Measurements from ENCODE around the gene ZBTB18. TPM values are rescaled to one million over a fixed set of nuclear protein-coding genes. Genes with fewer than 3 reads are reported as not detected.

The ZBTB18 gene
- total and polyA plus RNA-seq, 2 donors (not counting 1 experiment from before 2014, with no cell fraction given) = 38.4 to 130 TPM

GRCh38 chr1:244065960-244066388 is 14.9 kb downstream of the ZBTB18 start:
- Mint-ChIP-seq H3K4me1 (peaks cover 11% of the 10 kb centered on the region), H3K9me3 (ENCODE audit: insufficient read depth) (no peaks in the 10 kb centered on the region), H3K4me3 (no peak overlapping the region), H3K27me3 (no peaks in the 10 kb centered on the region), H3K27ac (no peak overlapping the region)
- H3K9ac ChIP-seq (ENCODE audit: low read length) = no peak overlapping the region
- no peaks in the 10 kb centered on the region for H3K36me3 ChIP-seq (replicated peaks in 1 of 2; ENCODE audit: control extremely low read depth in 1 of 2, control insufficient read depth in 1 of 2, extremely low read depth in 1 of 2, insufficient read depth in 2 of 2, low read length in 1 of 2)
- H3K79me2 ChIP-seq (ENCODE audit: control insufficient read depth, insufficient read depth, low read length) = no peaks in the 10 kb centered on the region
- CTCF ChIA-PET = interaction anchor here (1.4 to 1.9 kb wide), 2 partner anchors 10 to 15 kb away, joined by 8 to 9 read pairs; partner anchors contain the start of gene ZBTB18
- intact Hi-C loops (cut with micrococcal nuclease) = no loop called here
- H3K9me3 ChIP-seq (ENCODE audit: control extremely low read depth in 1 of 3, control insufficient read depth in 2 of 3, insufficient read depth in 1 of 3, low read length in 2 of 3) = no peaks in the 10 kb centered on the region
- no peak overlapping the region for H3K4me2 ChIP-seq (replicated peaks; ENCODE audit: low read depth, low read length, poor library complexity, severe bottlenecking)
- H2AFZ ChIP-seq (ENCODE audit: insufficient read depth, low read depth, low read length, poor library complexity, severe bottlenecking) = no peak overlapping the region
- no peaks in the 10 kb centered on the region for H3K27me3 ChIP-seq (replicated peaks in 1 of 4; ENCODE audit: control extremely low read depth in 1 of 4, control insufficient read depth in 3 of 4, insufficient read depth in 4 of 4, low read length in 3 of 4)
- ATAC-seq (ENCODE audit: low read depth) (no peak), DNase-seq (no peak)
- no CpG with 5 or more reads among the region's 4 CpGs for WGBS (ENCODE audit: insufficient coverage)
- POLR2A ChIA-PET = interaction anchor here (0.6 kb wide), 1 partner anchor 216 kb away, joined by 7 read pairs; the partner anchor contains the start of gene AKT3
- TF ChIP-seq CTCF (IDR thresholded peaks at IDR 0.05) = no peak
- no peak for TF ChIP-seq EZH2 (IDR thresholded peaks at IDR 0.05; ENCODE audit: borderline replicate concordance, insufficient read depth, low read depth, low read length, poor library complexity, severe bottlenecking)
- H3K4me1 ChIP-seq (ENCODE audit: control insufficient read depth in 2 of 2, insufficient read depth in 2 of 2, low read length in 2 of 2) = peaks cover 6 to 9% of the 10 kb centered on the region in 2 donors
- no peak overlapping the region for H3K4me3 ChIP-seq (ENCODE audit: control extremely low read depth in 1 of 5, extremely low read depth in 1 of 5, insufficient read depth in 1 of 5, low read depth in 2 of 5, low read length in 4 of 5)
- no peaks in the 10 kb centered on the region for H4K20me1 ChIP-seq (ENCODE audit: control insufficient read depth, insufficient read depth, low read length, poor library complexity, severe bottlenecking)
- H3K27ac ChIP-seq (ENCODE audit: low read length in 2 of 2) = no peak overlapping the region

DNA sequence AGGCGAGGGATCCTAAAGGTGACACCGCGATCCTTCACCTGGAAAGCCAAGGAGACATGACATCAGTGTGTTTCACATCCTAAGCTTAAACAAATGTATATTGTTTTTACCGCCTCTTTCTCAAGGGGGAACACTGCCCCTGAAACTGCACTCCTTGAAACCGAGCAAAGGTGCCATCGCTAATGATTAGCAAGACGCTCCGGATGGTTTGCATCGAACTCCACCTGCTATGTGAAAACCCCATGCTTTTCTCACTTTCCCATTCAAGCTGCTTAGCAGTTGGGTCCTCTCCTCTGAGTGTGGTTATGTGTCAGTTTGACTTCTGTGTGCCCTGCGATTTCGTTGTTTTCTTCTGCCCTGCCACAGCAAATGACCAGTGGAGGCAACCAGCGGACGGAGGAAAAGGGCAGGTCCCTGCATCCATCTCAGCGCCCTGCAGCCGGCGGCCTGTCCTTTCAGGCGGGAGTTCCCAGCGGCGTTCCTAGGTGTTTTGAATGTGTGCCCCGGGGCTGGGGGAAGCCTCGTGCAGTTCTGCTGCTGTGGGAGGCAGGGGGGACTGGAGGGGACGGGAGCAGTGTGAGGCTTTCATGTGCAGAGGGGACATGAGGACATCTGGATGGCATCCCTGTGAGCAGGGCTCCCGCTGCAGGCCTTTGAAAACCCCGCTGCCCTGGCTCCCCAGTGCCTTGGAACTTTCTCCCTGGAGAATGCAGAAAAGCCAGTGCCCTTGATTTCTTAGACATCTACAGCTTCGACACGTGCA is 16.1 kb downstream of the ZBTB18 start:
- no peak for ATAC-seq (ENCODE audit: low read depth)
- no peaks in the 10 kb centered on the region for H3K27me3 ChIP-seq (replicated peaks in 1 of 4; ENCODE audit: control extremely low read depth in 1 of 4, control insufficient read depth in 3 of 4, insufficient read depth in 4 of 4, low read length in 3 of 4)
- peaks cover 6 to 9% of the 10 kb centered on the region in 2 donors for H3K4me1 ChIP-seq (ENCODE audit: control insufficient read depth in 2 of 2, insufficient read depth in 2 of 2, low read length in 2 of 2)
- H3K9me3 ChIP-seq (ENCODE audit: control extremely low read depth in 1 of 3, control insufficient read depth in 2 of 3, insufficient read depth in 1 of 3, low read length in 2 of 3) = no peaks in the 10 kb centered on the region
- H4K20me1 ChIP-seq (ENCODE audit: control insufficient read depth, insufficient read depth, low read length, poor library complexity, severe bottlenecking) = no peaks in the 10 kb centered on the region
- ChIA-PET CTCF (interaction anchor here (0.9 to 1.9 kb wide), 2 partner anchors 9 to 141 kb away, joined by 8 to 9 read pairs; no protein-coding TSS in a partner anchor), POLR2A (no interaction called here)
- Mint-ChIP-seq H3K4me1 (peaks cover 11% of the 10 kb centered on the region), H3K4me3 (no peak overlapping the region), H3K27ac (no peak overlapping the region), H3K9me3 (ENCODE audit: insufficient read depth) (no peaks in the 10 kb centered on the region), H3K27me3 (no peaks in the 10 kb centered on the region)
- DNase-seq = no peak
- intact Hi-C loops (cut with micrococcal nuclease) = no loop called here
- no peak overlapping the region for H3K4me2 ChIP-seq (replicated peaks; ENCODE audit: low read depth, low read length, poor library complexity, severe bottlenecking)
- 92% methylated on average over 25 of the region's 26 CpGs for WGBS (ENCODE audit: insufficient coverage)
- no peak overlapping the region for H3K27ac ChIP-seq (ENCODE audit: low read length in 2 of 2)
- H3K36me3 ChIP-seq (replicated peaks in 1 of 2; ENCODE audit: control extremely low read depth in 1 of 2, control insufficient read depth in 1 of 2, extremely low read depth in 1 of 2, insufficient read depth in 2 of 2, low read length in 1 of 2) = no peaks in the 10 kb centered on the region
- no peak overlapping the region for H3K4me3 ChIP-seq (ENCODE audit: control extremely low read depth in 1 of 5, extremely low read depth in 1 of 5, insufficient read depth in 1 of 5, low read depth in 2 of 5, low read length in 4 of 5)
- H2AFZ ChIP-seq (ENCODE audit: insufficient read depth, low read depth, low read length, poor library complexity, severe bottlenecking) = no peak overlapping the region
- TF ChIP-seq CTCF (IDR thresholded peaks at IDR 0.05) (no peak), EZH2 (IDR thresholded peaks at IDR 0.05; ENCODE audit: borderline replicate concordance, insufficient read depth, low read depth, low read length, poor library complexity, severe bottlenecking) (no peak)
- no peaks in the 10 kb centered on the region for H3K79me2 ChIP-seq (ENCODE audit: control insufficient read depth, insufficient read depth, low read length)
- no peak overlapping the region for H3K9ac ChIP-seq (ENCODE audit: low read length)

All from B cell (primary cell).